Lower leg skin (tissue), 3 donors: ENCODE measurements around the gene TNS3.

Source experiments
- CTCF ChIP-seq, 3 donors: fragments of 450-650 bp; IDR thresholded peaks; one replicate each; pipeline ENCODE4 v1.5.1; 2016; ENCODE audit warnings: antibody characterized with exemption in 3 of 3, mild to moderate bottlenecking in 3 of 3, moderate library complexity in 2 of 3
- POLR2A ChIP-seq, 2 donors: fragments of 450-650 bp; IDR thresholded peaks; one replicate each; pipeline ENCODE4 v1.6.1; 2016 to 2017; ENCODE audit warnings: antibody characterized with exemption in 2 of 2, mild to moderate bottlenecking in 1 of 2, moderate library complexity in 1 of 2

DNA sequence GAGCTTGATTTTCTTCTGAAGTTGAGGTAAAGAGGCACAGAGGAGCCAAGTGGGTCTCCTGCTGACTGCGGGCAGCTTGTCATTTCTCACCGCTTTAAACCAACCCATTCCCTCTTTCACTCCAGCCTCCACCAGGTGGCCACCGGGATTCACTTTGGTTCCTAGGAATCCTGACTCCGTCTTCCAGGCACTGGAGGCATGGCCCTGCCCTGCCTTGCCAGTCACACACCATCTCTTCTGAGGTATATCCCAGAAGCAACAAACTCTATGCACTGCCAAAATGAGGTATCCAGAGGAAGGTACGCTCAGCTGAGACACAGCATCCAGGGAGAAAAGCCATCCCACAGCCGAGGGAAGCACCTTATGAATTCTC is 280.8 kb downstream of the TNS3 start:
- TF ChIP-seq POLR2A (IDR thresholded peaks at IDR 0.05) (no peak), CTCF (IDR thresholded peaks at IDR 0.05) (no peak)
